AG09319 (cell line): ENCODE measurements around the gene LLGL2.
"Not testable (repeated sequence)": the region's sequence is repeated elsewhere in the genome, so short reads cannot be mapped to it uniquely, and the experiment has no call there.

Experiments
- DNase-seq: peaks from one replicate; pipeline ENCODE4 v3.0.0-alpha.2; 2010; ENCODE audit warnings: low read depth; ENCODE audit errors: extremely low read depth
- CTCF ChIP-seq: IDR thresholded peaks from 2 replicates; pipeline ENCODE4 v1.5.1; 2011; ENCODE audit warnings: low read depth, mild to moderate bottlenecking, inconsistent platforms, low read length, moderate library complexity

The LLGL2 gene

GRCh38 chr17:75518983-75519537, 6.4 kb upstream of the LLGL2 start:
- TF ChIP-seq CTCF, result no peak
- DNase-seq, result no peak

GRCh38 chr17:75520413-75520812, 5.1 kb upstream of the LLGL2 start:
- DNase-seq, result not testable (repeated sequence)

GRCh38 chr17:75521290-75521689, 4.2 kb upstream of the LLGL2 start:
- no peak for DNase-seq
- TF ChIP-seq CTCF, result no peak

GRCh38 chr17:75521951-75522727, 3.4 kb upstream of the LLGL2 start:
- DNase-seq, result no peak
- TF ChIP-seq CTCF, result no peak

- no peak for TF ChIP-seq CTCF
- DNase-seq, result no peak
Measured at GRCh38 chr17:75523647-75524046, 1.9 kb upstream of the LLGL2 start.

GRCh38 chr17:75524269-75524969, 1.1 kb upstream of the LLGL2 start:
- DNase-seq, result no peak
- TF ChIP-seq CTCF, result no peak

- DNase-seq, result no peak
- TF ChIP-seq CTCF, result no peak
Measured at GRCh38 chr17:75525806-75526554, 483 bp downstream of the LLGL2 start.
